Activated CD8-positive, alpha-beta memory T cell treated with anti-CD3 and anti-CD28 coated beads, Interleukin-2, amount 50 U/mL, for 4 hours (primary cell): ENCODE data around the gene UNK.
"Not testable (repeated sequence)": the region's sequence is repeated elsewhere in the genome, so short reads cannot be mapped to it uniquely, and the experiment has no call there.

ENCODE experiments used
- DNase-seq: peaks from one replicate; pipeline ENCODE4 v3.0.0-alpha.2; 2020

Gene UNK

DNA sequence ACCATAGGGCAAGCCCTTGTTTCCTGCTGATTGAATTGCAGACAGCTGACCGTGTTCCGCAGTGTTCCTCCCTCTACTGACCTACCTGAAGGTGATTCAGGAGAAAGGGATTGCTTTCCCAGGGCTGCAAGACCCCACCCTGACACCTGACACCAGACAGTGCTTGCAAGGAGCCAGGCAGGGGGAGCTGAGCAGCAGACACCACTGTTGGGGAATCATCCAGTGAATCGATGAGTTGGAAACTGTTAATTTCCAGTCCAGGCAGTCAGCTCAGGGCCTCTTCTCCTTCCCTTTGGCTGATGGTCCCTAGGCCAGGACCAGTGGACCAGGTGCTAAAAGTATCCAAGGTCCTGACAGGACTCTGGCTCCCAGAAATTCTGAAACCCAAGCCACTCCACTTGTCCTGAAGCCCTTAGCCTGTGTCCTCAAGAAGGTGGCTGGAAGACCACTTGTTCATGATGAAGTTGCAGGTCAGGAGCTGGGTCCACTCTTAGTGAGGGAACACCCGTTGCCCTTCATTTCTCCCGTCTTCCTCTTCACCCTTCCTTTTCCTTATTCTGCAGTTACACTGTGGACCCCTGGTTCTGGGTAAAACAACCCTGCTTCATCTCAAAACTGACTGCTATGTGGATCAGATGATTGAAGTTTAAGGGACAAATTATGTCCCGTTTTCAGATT, 9.5 kb upstream of the UNK start:
- DNase-seq, result no peak

GRCh38 chr17:75776386-75777295, 8.0 kb upstream of the UNK start:
- no peak for DNase-seq

- DNase-seq, result no peak
Measured at GRCh38 chr17:75777296-75777922, 7.2 kb upstream of the UNK start.

GRCh38 chr17:75778066-75778860, 6.3 kb upstream of the UNK start:
- not testable (repeated sequence) for DNase-seq

- DNase-seq, result no peak
Measured at GRCh38 chr17:75778861-75779249, 5.8 kb upstream of the UNK start.

DNA sequence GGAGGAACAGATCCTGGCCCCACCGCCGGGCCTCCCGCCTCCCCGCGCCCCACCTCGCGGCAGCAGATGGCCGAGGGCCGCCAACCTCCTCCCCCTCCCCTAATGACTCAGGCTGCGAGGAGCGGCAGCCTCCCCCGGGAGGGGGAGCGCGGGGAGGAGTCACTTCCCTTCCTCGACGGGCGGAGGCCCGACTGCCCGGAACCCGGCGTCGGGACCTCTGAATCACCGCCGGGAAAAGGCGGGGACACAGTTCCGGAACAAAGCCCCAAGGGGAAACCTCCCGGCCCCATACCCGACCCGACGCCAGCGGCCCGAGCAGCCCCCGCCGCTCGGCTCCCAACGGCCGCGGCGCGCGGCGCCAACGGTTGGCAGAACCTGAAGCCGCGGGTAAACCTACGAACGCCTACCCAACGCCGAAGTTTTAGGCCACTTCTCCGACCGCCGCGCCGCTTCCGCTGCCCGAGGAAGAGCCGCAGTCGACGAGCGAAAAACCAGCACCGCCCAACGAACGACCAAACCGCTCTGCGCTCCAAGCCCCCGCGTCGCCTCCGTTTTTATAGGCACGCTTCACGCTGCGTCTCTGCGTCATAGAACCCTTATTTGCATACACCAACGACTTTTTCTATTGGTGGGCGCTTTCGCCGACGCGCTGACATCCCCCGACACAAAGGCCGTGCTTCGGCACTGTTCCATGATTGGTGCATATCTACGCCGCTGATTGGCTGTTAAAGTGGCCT, 5.2 kb upstream of the UNK start:
- DNase-seq, result peak; percentile 91

- DNase-seq, result no peak
Measured at GRCh38 chr17:75779987-75780889, 4.4 kb upstream of the UNK start.

DNA sequence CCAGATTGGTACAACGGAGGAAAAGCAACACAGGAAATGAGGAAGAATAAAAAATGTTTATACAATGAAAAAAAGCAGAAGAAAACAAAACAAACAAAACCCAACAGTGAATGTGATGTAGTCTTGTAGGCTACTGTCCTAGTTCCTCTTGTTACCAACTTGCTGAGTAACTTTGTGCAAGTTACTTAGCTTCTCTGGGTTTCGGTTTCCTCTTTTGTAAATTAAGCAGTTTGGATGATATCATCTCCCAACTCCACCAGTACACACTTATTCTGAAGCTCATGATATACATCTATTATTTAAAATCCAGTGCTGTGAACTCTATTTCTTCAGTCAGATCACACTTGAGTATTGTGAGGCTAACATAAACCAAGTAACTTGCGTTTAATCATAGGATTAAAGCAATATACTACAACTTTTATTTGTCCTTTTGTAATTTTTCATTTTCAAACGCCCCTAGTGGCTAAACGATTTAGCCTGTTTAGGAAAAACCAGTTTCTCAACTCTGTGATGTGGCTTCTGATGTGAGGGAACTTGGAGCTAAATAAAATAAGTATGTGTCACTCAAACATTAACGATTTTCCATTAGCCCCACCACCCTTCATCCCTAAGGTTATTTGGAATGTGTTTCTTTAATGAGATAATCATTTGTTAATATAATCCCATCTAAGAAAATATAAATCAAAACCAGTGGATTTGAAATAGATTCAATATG, 1.4 kb upstream of the UNK start:
- DNase-seq, result no peak

- no peak for DNase-seq
Measured at GRCh38 chr17:75783803-75784472, 668 bp upstream of the UNK start.

GRCh38 chr17:75785016-75785890, 647 bp downstream of the UNK start:
- peak; percentile 81 for DNase-seq

- DNase-seq, result no peak
Measured at GRCh38 chr17:75791254-75791653, 6.6 kb downstream of the UNK start.

- DNase-seq, result no peak
Measured at GRCh38 chr17:75793460-75793859, 8.9 kb downstream of the UNK start.

GRCh38 chr17:75795820-75796607, 11.4 kb downstream of the UNK start:
- DNase-seq, result no peak

DNA sequence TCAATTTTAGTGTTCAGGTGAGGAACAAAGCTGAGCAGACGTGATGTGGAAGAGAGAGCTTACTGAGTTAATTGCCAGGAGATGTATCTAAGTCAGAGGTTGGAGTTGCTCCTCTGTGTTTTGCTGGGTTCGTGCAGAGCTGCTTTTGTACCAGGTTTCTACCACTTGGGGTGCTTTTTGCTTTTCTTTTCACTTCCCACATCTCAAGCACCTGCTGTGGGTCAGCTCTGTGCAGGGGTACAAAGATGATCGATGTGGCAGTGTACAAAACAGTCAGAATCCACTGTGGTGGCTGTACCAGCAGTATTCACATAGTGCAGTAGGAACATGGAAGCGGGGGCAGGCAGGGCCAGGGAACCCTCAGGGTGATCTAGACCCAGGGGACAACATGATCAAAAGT, 14.8 kb downstream of the UNK start:
- DNase-seq, result no peak

DNA sequence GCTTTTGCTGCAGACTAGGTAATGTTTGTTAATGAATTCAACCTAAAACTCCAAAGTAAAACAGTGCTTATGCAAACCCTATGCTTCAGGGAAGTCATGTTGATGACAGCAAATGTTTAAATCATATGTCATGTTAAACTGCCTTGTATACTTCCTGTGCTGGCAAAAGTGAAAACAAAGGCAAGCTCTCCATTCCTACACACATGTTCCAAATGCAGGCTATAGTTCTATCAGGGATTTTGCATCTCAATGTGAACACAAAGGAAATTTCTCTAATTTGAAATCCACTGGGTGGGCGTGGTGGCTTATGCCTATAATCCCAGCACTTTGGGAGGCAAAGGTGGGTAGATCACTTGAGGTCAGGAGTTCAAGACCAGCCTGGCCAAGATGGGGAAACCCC, 19.3 kb downstream of the UNK start:
- DNase-seq, result no peak

GRCh38 chr17:75806822-75807500, 22.4 kb downstream of the UNK start:
- no peak for DNase-seq

DNA sequence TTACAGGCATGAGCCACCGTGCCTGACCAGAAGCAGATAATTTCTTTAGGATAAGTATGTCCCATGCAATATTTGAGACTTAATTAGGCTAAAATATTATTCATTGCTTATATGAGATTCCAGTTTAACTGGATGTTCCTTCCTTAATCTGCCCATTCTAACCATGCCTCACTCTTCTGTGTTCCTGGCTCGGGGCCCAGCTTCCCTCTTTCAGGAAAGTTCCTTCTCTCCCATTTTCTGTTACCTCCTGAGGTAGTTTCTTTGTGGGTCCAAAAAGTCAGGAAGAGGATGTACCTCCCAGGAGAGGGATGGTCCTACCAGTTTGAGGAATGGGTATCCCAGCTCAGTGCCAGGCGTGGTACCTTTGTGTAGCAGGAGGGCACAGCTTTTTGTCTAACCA, 23.3 kb downstream of the UNK start:
- DNase-seq, result no peak

- no peak for DNase-seq
Measured at GRCh38 chr17:75808549-75808904, 23.9 kb downstream of the UNK start.
